ENCODE measurements around the gene NRG4. TPM values are rescaled to one million over a fixed set of nuclear protein-coding genes. Genes with fewer than 3 reads are reported as not detected.

Gene NRG4
- total and polyA plus RNA-seq, 9 of the 15 experiments (the other 6 are each of a cell fraction or from before 2014, with no cell fraction given) = 0.33 to 2.5 (median 0.76) TPM

- POLR2A ChIA-PET = interaction anchor here (1.0 kb wide), 1 partner anchor 9 kb away, joined by 3 read pairs; no protein-coding TSS in a partner anchor
- no peak for FAIRE-seq
Observed at GRCh38 chr15:76056931-76057330, 44.7 kb upstream of the NRG4 start.

More at GRCh38 chr15:76056931-76057330, 44.7 kb upstream of the NRG4 start:
- H3K4me3 ChIP-seq = no peak overlapping the region
- no peaks in the 10 kb centered on the region for H3K36me3 ChIP-seq (ENCODE audit: control insufficient read depth, insufficient read depth, low read length)
- intact Hi-C loops (cut with micrococcal nuclease) (loop anchor here (1.0 to 10.0 kb wide), 3 partner anchors 82 to 272 kb away; no protein-coding TSS in a partner anchor), in situ Hi-C loops (cut with MboI) (loop anchor here (5.0 kb wide), 1 partner anchor 85 kb away; no protein-coding TSS in a partner anchor)
- H4K20me1 ChIP-seq (replicated peaks; ENCODE audit: control insufficient read depth, insufficient read depth, low read length) = peaks cover 8% of the 10 kb centered on the region; the same call in 1 of the 2 replicates
- no peak overlapping the region for H3K4me2 ChIP-seq (ENCODE audit: insufficient read depth, low read length)
- no peak overlapping the region for H3K27ac ChIP-seq (ENCODE audit: extremely low read depth, low read depth, low read length)
- CTCF ChIA-PET (ENCODE audit: low intra/inter-chr PET ratio) = interaction anchor here (0.7 to 3.5 kb wide), 4 partner anchors 81 to 784 kb away, joined by 3 to 30 read pairs (median 6); no protein-coding TSS in a partner anchor
- H2AFZ ChIP-seq (ENCODE audit: low read depth, low read length) = no peak overlapping the region
- H3K9me1 ChIP-seq (ENCODE audit: control insufficient read depth, insufficient read depth, low read length) = no peaks in the 10 kb centered on the region
- peaks cover 35 to 37% of the 10 kb centered on the region in 2 experiments for H3K27me3 ChIP-seq (ENCODE audit: control insufficient read depth in 2 of 2, insufficient read depth in 2 of 2, low read length in 2 of 2)
- BruUV-seq (replicated peaks) = no TSS peak
- no peak for ATAC-seq
- peaks cover 0 to 10% of the 10 kb centered on the region in 2 experiments; a peak in 3 of 5 replicates for H3K4me1 ChIP-seq (replicated peaks in 1 of 2; ENCODE audit: control insufficient read depth in 2 of 2, insufficient read depth in 2 of 2, low read length in 2 of 2)
- TF ChIP-seq SMARCA4 (IDR thresholded peaks at IDR 0.05) (no peak), ASH1L (IDR thresholded peaks at IDR 0.05; ENCODE audit: borderline replicate concordance, low read depth, partially characterized antibody) (no peak), GABPA (tag; conservative IDR thresholded peaks at IDR 0.05; ENCODE audit: low read depth) (no peak), CTBP1 (IDR thresholded peaks at IDR 0.05; ENCODE audit: borderline replicate concordance) (no peak), KDM2B (CRISPR knock-in tag; IDR thresholded peaks at IDR 0.05) (no peak), SNRNP70 (optimal IDR thresholded peaks at IDR 0.05; ENCODE audit: low read depth, low read length) (no peak), GMEB1 (CRISPR knock-in tag; IDR thresholded peaks at IDR 0.05) (no peak), HDGF (IDR thresholded peaks at IDR 0.05) (no peak), ZNF449 (CRISPR knock-in tag; IDR thresholded peaks at IDR 0.05) (no peak), MYBL2 (IDR thresholded peaks at IDR 0.05; ENCODE audit: low read depth) (no peak), MYBL2 (CRISPR knock-in tag; IDR thresholded peaks at IDR 0.05; ENCODE audit: borderline replicate concordance) (no peak), SRSF3 (IDR thresholded peaks at IDR 0.05; ENCODE audit: insufficient read depth, low read length) (no peak), SETDB1 (IDR thresholded peaks at IDR 0.05; ENCODE audit: low read length) (no peak), CREB3L1 (IDR thresholded peaks at IDR 0.05; ENCODE audit: borderline replicate concordance, low read depth) (no peak), MAZ (CRISPR knock-in tag; conservative IDR thresholded peaks at IDR 0.05 in 1 of 2, IDR thresholded peaks at IDR 0.05 in 1 of 2) (no peak), JUNB (CRISPR knock-in tag; conservative IDR thresholded peaks at IDR 0.05) (no peak), NONO (IDR thresholded peaks at IDR 0.05; ENCODE audit: low read depth in 2 of 2, low read length in 1 of 2) (no peak), TARDBP (IDR thresholded peaks at IDR 0.05) (no peak)
- no peaks in the 10 kb centered on the region for H3K79me2 ChIP-seq (ENCODE audit: control insufficient read depth, insufficient read depth, low read length)
- no peak for DNase-seq (ENCODE audit: extremely low read depth in 1 of 4, low spot score in 3 of 4)
- 0% methylated on average over 3 of the region's 3 CpGs for WGBS (ENCODE audit: insufficient coverage, low coverage, missing lambda C conversion rate)
- H3K9me3 ChIP-seq (replicated peaks; ENCODE audit: control insufficient read depth, insufficient read depth, low read depth, low read length) = no peaks in the 10 kb centered on the region
- H3K9ac ChIP-seq (ENCODE audit: insufficient read depth in 1 of 2, low read depth in 2 of 2, low read length in 2 of 2) = no peak overlapping the region
